SK-N-SH (cell line): ENCODE results near the gene PRKAB1. TPM values are rescaled to one million over a fixed set of nuclear protein-coding genes. Genes with fewer than 3 reads are reported as not detected.

Source experiments
- CTCF ChIA-PET: fragments of 300-600, 350-600 bp; formaldehyde crosslinking; extraction: SDS; loops from one replicate; lab custom pipeline; 2021; lab: Yijun Ruan, JAX
- POLR2A ChIA-PET: fragments of 350-600 bp; sonication (Branson Sonifier 250); formaldehyde crosslinking; extraction: SDS; loops from one replicate; lab custom pipeline; 2020; ENCODE audit warnings: antibody characterized with exemption, inconsistent platforms; lab: Yijun Ruan, JAX
- DNase-seq: peaks from one replicate; pipeline ENCODE4 v3.0.0; 2012
- H2AFZ ChIP-seq: fragments of 200-600 bp; sonication (generic); 2 replicates; pipeline ENCODE4 v1.8.1; 2016; ENCODE audit warnings: antibody characterized with exemption, mild to moderate bottlenecking, low read depth
- H3F3A ChIP-seq: fragments of 200-600 bp; sonication (generic); replicated peaks from 2 replicates; pipeline ENCODE3; 2016; ENCODE audit warnings: antibody characterized with exemption, mild to moderate bottlenecking; ENCODE audit not compliant: insufficient read depth
- H3K27ac ChIP-seq, 2 experiments: fragments of 200-500 bp in 1 of 2; fragments of 200-600 bp in 1 of 2; sonication (Bioruptor generic) in 1 of 2; sonication (generic), shearing (Covaris generic) in 1 of 2; 2 replicates each; pipeline versions ENCODE4 v1.5.1 to v1.6.1; 2014 to 2016; ENCODE audit warnings: low read depth in 2 of 2, inconsistent platforms in 1 of 2, low read length in 1 of 2, mild to moderate bottlenecking in 1 of 2, mixed read lengths in 1 of 2
- H3K27me3 ChIP-seq: fragments of 200-600 bp; sonication (generic), shearing (Covaris generic); 2 replicates; pipeline ENCODE4 v1.6.1; 2016; ENCODE audit warnings: mixed run types; ENCODE audit not compliant: insufficient read depth
- H3K36me3 ChIP-seq, 2 experiments: fragments of 200-500 bp in 1 of 2; fragments of 200-600 bp in 1 of 2; sonication (Bioruptor generic) in 1 of 2; sonication (generic) in 1 of 2; replicated peaks in 1 of 2; 2 replicates each; pipeline versions ENCODE3 to v1.5.1; 2014 to 2016; ENCODE audit warnings: low read length in 1 of 2, mild to moderate bottlenecking in 1 of 2; ENCODE audit not compliant: insufficient read depth in 2 of 2, control insufficient read depth in 1 of 2
- H3K4me1 ChIP-seq, 2 experiments: fragments of 200-500 bp in 1 of 2; fragments of 200-600 bp in 1 of 2; sonication (Bioruptor generic) in 1 of 2; sonication (generic), shearing (Covaris generic) in 1 of 2; 2 replicates each; pipeline versions ENCODE4 v1.5.1 to v1.6.1; 2014 to 2016; ENCODE audit warnings: low read depth in 1 of 2, low read length in 1 of 2, mixed run types in 1 of 2; ENCODE audit not compliant: insufficient read depth in 2 of 2, control insufficient read depth in 1 of 2
- H3K4me2 ChIP-seq: fragments of 200-600 bp; sonication (generic), shearing (Covaris generic); 2 replicates; pipeline ENCODE4 v1.6.1; 2017; ENCODE audit warnings: mixed run types
- H3K4me3 ChIP-seq, 2 experiments: fragments of 200-500 bp in 1 of 2; fragments of 200-600 bp in 1 of 2; sonication (Bioruptor generic) in 1 of 2; sonication (generic), shearing (Covaris generic) in 1 of 2; 2 replicates each; pipeline versions ENCODE4 v1.5.1 to v1.8.1; 2014 to 2016; ENCODE audit warnings: low read depth in 2 of 2, inconsistent platforms in 1 of 2, low read length in 1 of 2, mild to moderate bottlenecking in 1 of 2, mixed read lengths in 1 of 2, moderate library complexity in 1 of 2
- H3K79me2 ChIP-seq: fragments of 200-600 bp; sonication (generic); 2 replicates; pipeline ENCODE4 v1.8.1; 2017; ENCODE audit warnings: mild to moderate bottlenecking; ENCODE audit not compliant: insufficient read depth
- H3K9ac ChIP-seq: fragments of 200-600 bp; sonication (generic); 2 replicates; pipeline ENCODE4 v1.6.1; 2017; ENCODE audit warnings: mixed run types
- H3K9me2 ChIP-seq: fragments of 200-600 bp; sonication (generic); 2 replicates; pipeline ENCODE4 v1.6.1; 2017; ENCODE audit warnings: mixed run types
- H3K9me3 ChIP-seq: fragments of 200-600 bp; sonication (generic); 2 replicates; pipeline ENCODE4 v1.6.1; 2017; ENCODE audit warnings: mixed run types, mild to moderate bottlenecking, moderate library complexity
- H4K20me1 ChIP-seq: fragments of 200-600 bp; sonication (generic); 2 replicates; pipeline ENCODE4 v1.6.1; 2017; ENCODE audit warnings: mild to moderate bottlenecking, mixed run types; ENCODE audit not compliant: insufficient read depth
- CHD2 ChIP-seq: fragments of 150-350 bp; IDR thresholded peaks from 2 replicates; pipeline ENCODE4 v1.6.1; 2018; ENCODE audit warnings: low read length; ENCODE audit not compliant: partially characterized antibody
- EP300 ChIP-seq, 2 experiments: IDR thresholded peaks; 2 replicates each; pipeline versions ENCODE4 v1.4.0 to v1.6.1; 2012; ENCODE audit warnings: borderline replicate concordance in 1 of 2, low read depth in 1 of 2, low read length in 1 of 2
- FOSL2 ChIP-seq: IDR thresholded peaks from 2 replicates; pipeline ENCODE4 v1.4.0; 2012; ENCODE audit warnings: low read depth, mild to moderate bottlenecking, moderate library complexity, borderline replicate concordance
- FOXJ3 ChIP-seq: sonication (generic); formaldehyde crosslinking; IDR thresholded peaks from 2 replicates; pipeline ENCODE4 v1.5.1; 2020; ENCODE audit warnings: mild to moderate bottlenecking, missing genetic modification reagents
- JUND ChIP-seq: IDR thresholded peaks from 2 replicates; pipeline ENCODE4 v1.4.0; 2012
- NFIC ChIP-seq: IDR thresholded peaks from 2 replicates; pipeline ENCODE4 v1.4.0; 2012; ENCODE audit warnings: borderline replicate concordance
- POLR2AphosphoS5 ChIP-seq: IDR thresholded peaks from 2 replicates; pipeline ENCODE4 v1.6.1; 2012; ENCODE audit warnings: low read depth, low read length
- RAD21 ChIP-seq: IDR thresholded peaks from 2 replicates; pipeline ENCODE4 v1.6.1; 2012; ENCODE audit warnings: mild to moderate bottlenecking, low read length
- RFX5 ChIP-seq: IDR thresholded peaks from 2 replicates; pipeline ENCODE4 v1.6.1; 2012; ENCODE audit warnings: mild to moderate bottlenecking, improper control_type of control experiment, low read length
- RXRA ChIP-seq: IDR thresholded peaks from 2 replicates; pipeline ENCODE4 v1.4.0; 2012; ENCODE audit warnings: low read depth, mild to moderate bottlenecking, borderline replicate concordance
- SIN3A ChIP-seq: IDR thresholded peaks from 2 replicates; pipeline ENCODE4 v1.6.1; 2012; ENCODE audit warnings: low read depth, mild to moderate bottlenecking, low read length, moderate library complexity, borderline replicate concordance
- SMC3 ChIP-seq: IDR thresholded peaks from 2 replicates; pipeline ENCODE4 v1.6.1; 2012; ENCODE audit warnings: low read depth, low read length, improper control_type of control experiment
- TAF1 ChIP-seq: IDR thresholded peaks from 2 replicates; pipeline ENCODE4 v1.6.1; 2012; ENCODE audit warnings: low read depth, mild to moderate bottlenecking, low read length, moderate library complexity, borderline replicate concordance
- TCF12 ChIP-seq: IDR thresholded peaks from 2 replicates; pipeline ENCODE4 v1.4.0; 2012
- TEAD4 ChIP-seq: IDR thresholded peaks from 2 replicates; pipeline ENCODE4 v1.4.0; 2012; ENCODE audit warnings: mild to moderate bottlenecking, borderline replicate concordance; ENCODE audit not compliant: insufficient read depth
- WGBS: methylation state at CpG from one replicate; pipeline ENCODE4 v1.1.6; 2017; ENCODE audit warnings: low lambda C conversion rate; 5-methylcytosine and 5-hydroxymethylcytosine counted together
- polyA plus RNA-seq, 3 experiments: library from polyadenylated mRNA; depleted of rRNA; stranded (reverse); fragments of >200 nt; gene quantifications; 2 replicates each; pipeline ENCODE4 v1.2.3, GENCODE V29; 2012
- TF ChIP-seq, protein P1 (sequence below): fragments of 150-350 bp; IDR thresholded peaks from 2 replicates; pipeline ENCODE4 v1.6.1; 2017; ENCODE audit warnings: antibody characterized with exemption, low read length, low read depth, borderline replicate concordance
- TF ChIP-seq, protein P2 (sequence below): IDR thresholded peaks from 2 replicates; pipeline ENCODE4 v1.4.0; 2012; ENCODE audit warnings: low read depth, borderline replicate concordance
- TF ChIP-seq, protein P3 (sequence below): fragments of 150-350 bp; IDR thresholded peaks from 2 replicates; pipeline ENCODE4 v1.6.1; 2016; ENCODE audit warnings: mild to moderate bottlenecking, low read depth, low read length
- TF ChIP-seq, protein P4 (sequence below): IDR thresholded peaks from 2 replicates; pipeline ENCODE4 v1.6.1; 2012; ENCODE audit warnings: mild to moderate bottlenecking, low read depth, low read length, moderate library complexity
- TF ChIP-seq, protein P5 (sequence below): IDR thresholded peaks from 2 replicates; pipeline ENCODE4 v1.4.0; 2012; ENCODE audit warnings: low read depth

PRKAB1 gene
- polyA plus RNA-seq, 1 of the 3 experiments (the other 2 are of a cell fraction), result 28.9 TPM

DNA sequence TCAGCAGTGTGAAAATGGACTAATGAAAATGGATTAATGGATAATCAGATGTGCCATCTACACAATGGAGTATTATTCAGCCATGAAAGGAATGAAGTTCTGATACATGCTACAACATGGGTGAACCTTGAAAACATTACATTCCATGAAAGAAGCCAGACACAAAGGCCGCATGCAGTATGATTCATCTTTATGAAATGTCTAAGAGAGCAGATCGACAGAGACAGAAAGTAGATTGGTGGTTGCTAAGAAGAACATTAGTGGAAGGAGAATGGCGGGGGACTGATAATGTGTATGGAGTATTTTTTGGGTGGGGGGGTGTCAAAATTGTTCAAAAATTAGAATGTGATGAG is 47.3 kb downstream of the PRKAB1 start:
- Histone ChIP-seq H3K9me2 (no peaks in the 10 kb centered on the region), H3K4me3 (no peak overlapping the region), H3K4me2 (no peak overlapping the region), H3K36me3 (peaks cover 16% of the 10 kb centered on the region in 2 experiments), H4K20me1 (no peaks in the 10 kb centered on the region), H3K9me3 (no peaks in the 10 kb centered on the region), H3K9ac (no peak overlapping the region), H3F3A (no peaks in the 10 kb centered on the region), H2AFZ (no peak overlapping the region), H3K27ac (no peak overlapping the region), H3K27me3 (no peaks in the 10 kb centered on the region), H3K4me1 (0 out of 4 replicates have a peak, but pooled peaks cover 0 to 4% of the 10 kb centered on the region in 2 experiments), H3K79me2 (no peaks in the 10 kb centered on the region)
- ChIA-PET POLR2A (no interaction called here), CTCF (no interaction called here)
- TF ChIP-seq, protein P1, sequence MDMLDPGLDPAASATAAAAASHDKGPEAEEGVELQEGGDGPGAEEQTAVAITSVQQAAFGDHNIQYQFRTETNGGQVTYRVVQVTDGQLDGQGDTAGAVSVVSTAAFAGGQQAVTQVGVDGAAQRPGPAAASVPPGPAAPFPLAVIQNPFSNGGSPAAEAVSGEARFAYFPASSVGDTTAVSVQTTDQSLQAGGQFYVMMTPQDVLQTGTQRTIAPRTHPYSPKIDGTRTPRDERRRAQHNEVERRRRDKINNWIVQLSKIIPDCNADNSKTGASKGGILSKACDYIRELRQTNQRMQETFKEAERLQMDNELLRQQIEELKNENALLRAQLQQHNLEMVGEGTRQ, result no peak
- TF ChIP-seq RXRA, result no peak
- TF ChIP-seq POLR2AphosphoS5, result no peak
- no peak for TF ChIP-seq EP300 (IDR thresholded peaks at IDR 0.05; ENCODE audit: borderline replicate concordance in 1 of 2, low read depth in 1 of 2, low read length in 1 of 2)
- TF ChIP-seq NFIC, result no peak
- TF ChIP-seq TEAD4, result no peak
- TF ChIP-seq TCF12, result no peak
- TF ChIP-seq FOXJ3 (CRISPR knock-in tag), result no peak
- TF ChIP-seq, protein P2, sequence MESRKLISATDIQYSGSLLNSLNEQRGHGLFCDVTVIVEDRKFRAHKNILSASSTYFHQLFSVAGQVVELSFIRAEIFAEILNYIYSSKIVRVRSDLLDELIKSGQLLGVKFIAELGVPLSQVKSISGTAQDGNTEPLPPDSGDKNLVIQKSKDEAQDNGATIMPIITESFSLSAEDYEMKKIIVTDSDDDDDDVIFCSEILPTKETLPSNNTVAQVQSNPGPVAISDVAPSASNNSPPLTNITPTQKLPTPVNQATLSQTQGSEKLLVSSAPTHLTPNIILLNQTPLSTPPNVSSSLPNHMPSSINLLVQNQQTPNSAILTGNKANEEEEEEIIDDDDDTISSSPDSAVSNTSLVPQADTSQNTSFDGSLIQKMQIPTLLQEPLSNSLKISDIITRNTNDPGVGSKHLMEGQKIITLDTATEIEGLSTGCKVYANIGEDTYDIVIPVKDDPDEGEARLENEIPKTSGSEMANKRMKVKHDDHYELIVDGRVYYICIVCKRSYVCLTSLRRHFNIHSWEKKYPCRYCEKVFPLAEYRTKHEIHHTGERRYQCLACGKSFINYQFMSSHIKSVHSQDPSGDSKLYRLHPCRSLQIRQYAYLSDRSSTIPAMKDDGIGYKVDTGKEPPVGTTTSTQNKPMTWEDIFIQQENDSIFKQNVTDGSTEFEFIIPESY, result no peak
- TF ChIP-seq TAF1, result no peak
- no peak for TF ChIP-seq SIN3A
- TF ChIP-seq, protein P3, sequence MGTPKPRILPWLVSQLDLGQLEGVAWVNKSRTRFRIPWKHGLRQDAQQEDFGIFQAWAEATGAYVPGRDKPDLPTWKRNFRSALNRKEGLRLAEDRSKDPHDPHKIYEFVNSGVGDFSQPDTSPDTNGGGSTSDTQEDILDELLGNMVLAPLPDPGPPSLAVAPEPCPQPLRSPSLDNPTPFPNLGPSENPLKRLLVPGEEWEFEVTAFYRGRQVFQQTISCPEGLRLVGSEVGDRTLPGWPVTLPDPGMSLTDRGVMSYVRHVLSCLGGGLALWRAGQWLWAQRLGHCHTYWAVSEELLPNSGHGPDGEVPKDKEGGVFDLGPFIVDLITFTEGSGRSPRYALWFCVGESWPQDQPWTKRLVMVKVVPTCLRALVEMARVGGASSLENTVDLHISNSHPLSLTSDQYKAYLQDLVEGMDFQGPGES, result no peak
- TF ChIP-seq JUND, result no peak
- no peak for TF ChIP-seq RAD21
- no peak for TF ChIP-seq FOSL2
- TF ChIP-seq SMC3, result no peak
- WGBS, result 85% methylated on average over 3 of the region's 3 CpGs
- DNase-seq, result no peak

DNA sequence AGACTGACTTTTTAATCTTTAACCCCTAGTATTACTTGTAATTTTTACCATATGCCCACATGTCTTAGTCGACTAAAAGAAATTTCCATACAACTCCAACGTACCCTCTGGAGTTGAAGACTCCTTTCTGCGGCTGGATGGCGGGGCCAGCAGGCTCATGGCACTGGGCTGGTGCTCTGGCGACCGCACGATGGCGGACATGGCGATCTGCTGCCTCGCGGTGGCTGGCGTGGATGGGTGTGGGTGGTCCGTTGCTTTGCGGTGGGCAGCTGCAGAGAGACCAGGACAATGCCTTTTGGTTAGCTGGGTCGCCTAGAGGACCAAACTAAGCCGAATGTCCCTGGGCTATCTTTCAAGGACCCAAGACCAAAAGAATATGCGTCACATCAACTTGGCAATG is 50.2 kb downstream of the PRKAB1 start:
- Histone ChIP-seq H3F3A (no peaks in the 10 kb centered on the region), H3K36me3 (peaks cover 12 to 14% of the 10 kb centered on the region in 2 experiments), H3K27me3 (no peaks in the 10 kb centered on the region), H3K4me3 (no peak overlapping the region), H3K9me3 (no peaks in the 10 kb centered on the region), H3K27ac (no peak overlapping the region), H3K79me2 (no peaks in the 10 kb centered on the region), H3K9me2 (no peaks in the 10 kb centered on the region), H3K4me2 (no peak overlapping the region), H2AFZ (no peak overlapping the region), H3K9ac (no peak overlapping the region), H3K4me1 (0 out of 4 replicates have a peak, but pooled peaks cover 0 to 4% of the 10 kb centered on the region in 2 experiments), H4K20me1 (no peaks in the 10 kb centered on the region)
- CTCF ChIA-PET, result no interaction called here
- POLR2A ChIA-PET, result no interaction called here
- DNase-seq, result no peak
- WGBS, result 93% methylated on average over 17 of the region's 17 CpGs
- TF ChIP-seq RFX5 (no peak), NFIC (no peak), CHD2 (no peak), TAF1 (no peak), JUND (no peak), SIN3A (no peak), FOSL2 (no peak), EP300 (IDR thresholded peaks at IDR 0.05; ENCODE audit: borderline replicate concordance in 1 of 2, low read depth in 1 of 2, low read length in 1 of 2) (no peak)
- TF ChIP-seq, protein P4, sequence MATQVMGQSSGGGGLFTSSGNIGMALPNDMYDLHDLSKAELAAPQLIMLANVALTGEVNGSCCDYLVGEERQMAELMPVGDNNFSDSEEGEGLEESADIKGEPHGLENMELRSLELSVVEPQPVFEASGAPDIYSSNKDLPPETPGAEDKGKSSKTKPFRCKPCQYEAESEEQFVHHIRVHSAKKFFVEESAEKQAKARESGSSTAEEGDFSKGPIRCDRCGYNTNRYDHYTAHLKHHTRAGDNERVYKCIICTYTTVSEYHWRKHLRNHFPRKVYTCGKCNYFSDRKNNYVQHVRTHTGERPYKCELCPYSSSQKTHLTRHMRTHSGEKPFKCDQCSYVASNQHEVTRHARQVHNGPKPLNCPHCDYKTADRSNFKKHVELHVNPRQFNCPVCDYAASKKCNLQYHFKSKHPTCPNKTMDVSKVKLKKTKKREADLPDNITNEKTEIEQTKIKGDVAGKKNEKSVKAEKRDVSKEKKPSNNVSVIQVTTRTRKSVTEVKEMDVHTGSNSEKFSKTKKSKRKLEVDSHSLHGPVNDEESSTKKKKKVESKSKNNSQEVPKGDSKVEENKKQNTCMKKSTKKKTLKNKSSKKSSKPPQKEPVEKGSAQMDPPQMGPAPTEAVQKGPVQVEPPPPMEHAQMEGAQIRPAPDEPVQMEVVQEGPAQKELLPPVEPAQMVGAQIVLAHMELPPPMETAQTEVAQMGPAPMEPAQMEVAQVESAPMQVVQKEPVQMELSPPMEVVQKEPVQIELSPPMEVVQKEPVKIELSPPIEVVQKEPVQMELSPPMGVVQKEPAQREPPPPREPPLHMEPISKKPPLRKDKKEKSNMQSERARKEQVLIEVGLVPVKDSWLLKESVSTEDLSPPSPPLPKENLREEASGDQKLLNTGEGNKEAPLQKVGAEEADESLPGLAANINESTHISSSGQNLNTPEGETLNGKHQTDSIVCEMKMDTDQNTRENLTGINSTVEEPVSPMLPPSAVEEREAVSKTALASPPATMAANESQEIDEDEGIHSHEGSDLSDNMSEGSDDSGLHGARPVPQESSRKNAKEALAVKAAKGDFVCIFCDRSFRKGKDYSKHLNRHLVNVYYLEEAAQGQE, result no peak
- TF ChIP-seq, protein P5, sequence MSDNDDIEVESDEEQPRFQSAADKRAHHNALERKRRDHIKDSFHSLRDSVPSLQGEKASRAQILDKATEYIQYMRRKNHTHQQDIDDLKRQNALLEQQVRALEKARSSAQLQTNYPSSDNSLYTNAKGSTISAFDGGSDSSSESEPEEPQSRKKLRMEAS, result no peak
